Epithelial cell of umbilical artery (primary cell): ENCODE results near the gene TXNIP. TPM values are rescaled to one million over a fixed set of nuclear protein-coding genes. Genes with fewer than 3 reads are reported as not detected.

Experiments
- total RNA-seq: library from RNA; depleted of rRNA; stranded (reverse); fragments of >200 nt; gene quantifications from 2 replicates; pipeline ENCODE4 v1.2.3, GENCODE V29; 2014

TXNIP gene, protein sequence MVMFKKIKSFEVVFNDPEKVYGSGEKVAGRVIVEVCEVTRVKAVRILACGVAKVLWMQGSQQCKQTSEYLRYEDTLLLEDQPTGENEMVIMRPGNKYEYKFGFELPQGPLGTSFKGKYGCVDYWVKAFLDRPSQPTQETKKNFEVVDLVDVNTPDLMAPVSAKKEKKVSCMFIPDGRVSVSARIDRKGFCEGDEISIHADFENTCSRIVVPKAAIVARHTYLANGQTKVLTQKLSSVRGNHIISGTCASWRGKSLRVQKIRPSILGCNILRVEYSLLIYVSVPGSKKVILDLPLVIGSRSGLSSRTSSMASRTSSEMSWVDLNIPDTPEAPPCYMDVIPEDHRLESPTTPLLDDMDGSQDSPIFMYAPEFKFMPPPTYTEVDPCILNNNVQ
- total RNA-seq = 19.5 and 98.6 TPM in 2 replicates

DNA sequence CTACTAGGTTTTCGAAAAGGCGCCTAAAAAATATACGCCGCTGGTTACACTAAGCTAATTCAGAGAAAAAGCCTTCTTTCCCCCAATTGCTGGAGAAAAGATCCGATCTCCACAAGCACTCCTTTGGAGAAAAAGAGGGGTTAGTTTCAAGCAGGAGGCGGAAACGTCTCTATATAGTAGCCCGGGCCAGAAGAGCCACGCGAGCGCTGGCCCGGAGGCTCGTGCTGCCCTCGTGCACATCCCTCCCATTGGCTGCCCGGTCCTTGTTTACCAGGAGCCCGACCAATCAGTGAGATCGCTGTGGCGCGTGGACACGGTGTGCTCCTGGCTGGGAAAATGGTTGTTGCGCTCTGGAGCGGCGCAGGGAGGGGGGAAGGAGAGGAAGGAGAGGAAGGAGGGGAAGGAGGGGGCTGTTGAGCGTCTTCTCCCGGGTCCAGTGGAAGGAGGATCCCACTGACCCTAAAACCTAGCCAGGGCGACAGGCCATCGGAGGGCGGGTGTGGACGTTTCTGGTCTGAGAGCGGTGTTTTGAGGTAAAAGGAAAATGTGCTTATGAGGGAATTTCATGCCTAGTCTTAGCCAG, at the start of gene TXNIP:
Gene TXNIP, minus strand, starts transcription at position 147 of the 583 bp plus-strand sequence. CDS start 313 bp downstream, outside the sequence.

DNA sequence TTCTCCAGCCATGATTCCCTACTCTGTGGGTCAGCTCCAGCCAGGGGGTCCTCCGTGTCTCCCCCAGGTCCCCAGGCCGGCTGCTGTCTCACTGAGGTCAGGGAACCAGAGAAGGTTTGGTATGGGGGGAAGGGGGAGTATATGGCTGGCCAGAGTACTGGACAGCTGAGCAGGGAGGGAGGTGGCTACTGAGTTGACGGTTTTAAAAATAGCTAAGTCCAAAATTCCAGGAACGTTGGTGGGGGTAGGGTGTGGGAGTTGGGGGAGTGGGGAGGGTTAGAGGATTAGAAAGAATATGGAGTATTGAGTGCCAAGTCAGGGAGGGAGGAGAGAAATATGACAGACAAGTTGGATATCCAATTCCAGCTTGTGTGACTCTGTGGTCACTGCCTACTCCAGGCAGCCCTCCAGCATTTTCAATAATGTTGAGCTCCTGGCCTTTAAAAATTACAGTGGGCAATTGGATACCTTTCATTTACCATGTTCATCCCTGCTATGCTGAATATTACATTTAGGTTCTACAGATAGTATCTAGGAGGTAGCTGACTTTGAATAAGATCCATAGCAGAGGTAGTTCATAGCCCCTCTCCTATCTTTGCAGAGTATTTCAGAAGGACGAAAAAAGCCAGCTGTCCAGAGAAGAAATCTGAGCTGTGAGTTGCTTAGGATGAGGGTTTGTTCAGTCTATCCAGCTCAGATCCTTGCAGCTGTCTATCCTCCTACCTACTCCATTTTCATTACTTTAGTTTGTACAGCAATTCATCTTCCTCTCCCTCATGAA, 25.4 kb upstream of the TXNIP start, which contains the start of gene HJV:
Gene HJV, minus strand, starts transcription at position 114 of the 781 bp plus-strand sequence. CDS start 1,504 bp downstream, outside the sequence.

DNA sequence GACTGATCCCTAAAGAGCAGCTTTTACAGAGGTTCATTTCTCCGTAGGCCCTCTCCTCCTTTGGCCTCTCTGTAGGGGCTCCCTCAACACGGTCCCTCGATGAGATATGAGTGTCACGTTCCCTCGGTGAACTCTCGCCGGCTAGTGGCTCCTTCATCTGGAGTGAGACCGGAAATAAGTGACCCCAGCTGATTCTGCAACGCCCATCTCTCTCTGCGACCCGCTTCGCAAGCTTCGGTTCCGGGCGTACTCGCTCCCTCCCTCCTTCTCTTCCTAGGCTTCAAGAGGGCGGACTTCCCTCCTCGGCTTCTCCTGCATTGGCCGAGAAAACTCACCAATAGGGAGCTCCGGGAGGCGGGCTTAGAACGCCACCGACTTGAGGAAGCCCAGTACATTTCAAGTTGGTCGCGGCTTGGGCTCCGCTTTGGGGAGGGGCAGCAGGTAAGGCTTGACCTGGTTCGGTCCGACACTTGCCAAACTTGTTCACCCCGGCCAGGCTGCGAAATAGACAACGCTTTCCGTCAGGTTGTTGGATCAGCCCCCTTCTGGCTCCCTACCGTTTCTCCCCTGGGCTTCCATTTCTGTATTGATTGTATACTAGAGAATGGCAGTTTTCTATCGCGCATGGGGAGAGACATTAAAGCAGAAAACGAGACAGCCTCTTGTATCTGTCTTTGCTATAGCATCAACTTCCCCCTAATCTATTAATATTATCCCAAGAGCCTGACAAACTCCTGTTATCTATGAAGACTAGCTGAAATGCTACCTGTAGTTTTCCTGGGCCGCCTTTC, 31.9 kb downstream of the TXNIP start, which contains the start of the genes ANKRD34A and POLR3GL:
Gene ANKRD34A, minus strand, starts transcription at position 248 of the 791 bp plus-strand sequence. CDS start 2,816 bp downstream, outside the sequence.
Gene POLR3GL, plus strand, starts transcription at position 363 of the 791 bp plus-strand sequence. CDS start 10,176 bp downstream, outside the sequence.

DNA sequence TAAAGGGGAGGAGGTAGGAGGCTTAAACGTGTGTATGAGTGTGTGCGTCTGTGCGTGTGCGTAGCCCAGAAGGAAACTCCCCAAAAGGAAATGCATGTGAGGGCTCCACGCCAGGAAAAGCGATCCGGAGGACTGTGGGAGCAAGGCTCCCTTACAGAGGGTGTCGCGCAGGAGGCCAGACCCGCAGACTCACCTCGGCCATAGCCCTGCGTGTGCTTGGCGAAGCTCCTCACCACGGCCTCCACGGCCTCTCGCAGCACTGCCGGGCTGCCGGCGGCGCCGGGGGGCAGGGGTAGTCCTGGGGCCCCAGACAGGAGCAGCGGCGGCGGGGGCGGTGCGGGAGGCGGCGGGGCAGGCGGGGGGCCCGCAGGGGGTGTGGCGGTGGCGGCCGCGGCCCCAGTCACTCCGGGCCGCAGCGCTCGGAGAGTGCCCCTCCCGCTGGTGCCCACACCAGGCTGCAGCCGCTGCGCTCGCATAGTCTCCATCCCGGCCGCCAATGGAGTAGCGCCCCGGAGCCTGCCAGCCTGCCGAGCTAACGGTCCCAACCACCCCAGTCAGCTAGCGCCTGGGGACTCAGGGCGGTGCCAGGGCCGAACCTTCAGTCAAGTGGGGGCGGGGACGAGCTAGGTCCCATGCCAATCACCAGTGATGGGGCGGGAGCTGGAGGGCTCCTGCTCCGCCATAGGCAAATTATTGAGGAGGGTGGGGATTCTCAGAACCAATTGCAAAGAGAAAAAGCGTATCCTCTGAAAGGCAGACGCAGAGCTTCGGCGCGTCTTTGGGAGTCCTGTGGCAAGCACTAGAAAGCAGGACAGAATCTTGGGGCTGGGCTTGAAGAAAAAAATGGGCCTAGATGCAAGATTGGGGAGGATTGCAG, 38.7 kb downstream of the TXNIP start, which contains the start of gene LIX1L:
Gene LIX1L, minus strand, starts transcription at position 575 of the 877 bp plus-strand sequence. Its CDS starts 90 bp downstream, at position 485.

Other genes starting within 250 kb of the TXNIP start
- 10.4 and 12.3 TPM in 2 replicates for gene RNF115, start 172.5 kb downstream of the TXNIP start, total RNA-seq
- gene POLR3C, start 172.4 kb downstream of the TXNIP start, total RNA-seq = 27.9 and 33.9 TPM in 2 replicates
- gene NUDT17, start 150.9 kb downstream of the TXNIP start, total RNA-seq = 2.1 and 2.9 TPM in 2 replicates
- gene PIAS3, start 137.5 kb downstream of the TXNIP start, total RNA-seq = 4.1 and 4.2 TPM in 2 replicates
- gene ANKRD35, start 110.7 kb downstream of the TXNIP start, total RNA-seq = 0.32 and 0.46 TPM in 2 replicates
- gene ITGA10, start 86.5 kb downstream of the TXNIP start, total RNA-seq = 7.8 and 10.7 TPM in 2 replicates
- 27.3 and 40.1 TPM in 2 replicates for gene PEX11B, start 77.9 kb downstream of the TXNIP start, total RNA-seq
- gene RBM8A, start 69.1 kb downstream of the TXNIP start, total RNA-seq = 222 and 239 TPM in 2 replicates
- 17.3 and 20.1 TPM in 2 replicates for gene LIX1L, start 38.6 kb downstream of the TXNIP start, total RNA-seq
- gene ANKRD34A, start 32.0 kb downstream of the TXNIP start, total RNA-seq = 0.15 and 0.32 TPM in 2 replicates
- 12.3 and 18.8 TPM in 2 replicates for gene POLR3GL, start 31.9 kb downstream of the TXNIP start, total RNA-seq
- gene HJV, start 25.2 kb upstream of the TXNIP start, total RNA-seq = not detected in 2 replicates
- gene NBPF10, start 148.2 kb upstream of the TXNIP start, total RNA-seq = 0.65 and 0.91 TPM in 2 replicates
- gene NOTCH2NLA, start 232.4 kb upstream of the TXNIP start, total RNA-seq = 11.7 and 24.2 TPM in 2 replicates